ENCODE measurements around the gene DNASE2. TPM values are rescaled to one million over a fixed set of nuclear protein-coding genes. Genes with fewer than 3 reads are reported as not detected.
A peak's percentile ranks its signal among the peaks of the same experiment; 100 is the strongest.

Gene DNASE2
- total RNA-seq, 1 donor from 2014 or later = 47.3 TPM

- Mint-ChIP-seq H3K36me3 (ENCODE audit: unreplicated experiment) (no peaks in the 10 kb centered on the region), H3K27ac (ENCODE audit: unreplicated experiment) (no peak overlapping the region), H3K27me3 (ENCODE audit: unreplicated experiment) (peaks cover 69% of the 10 kb centered on the region), H3K9me3 (ENCODE audit: unreplicated experiment) (no peaks in the 10 kb centered on the region), H3K4me1 (ENCODE audit: unreplicated experiment) (peaks cover 10% of the 10 kb centered on the region), H3K4me3 (ENCODE audit: unreplicated experiment) (no peak overlapping the region)
- DNase-seq (ENCODE audit: extremely low spot score, unreplicated experiment) = no peak
- no peak for TF ChIP-seq CTCF (IDR thresholded peaks at IDR 0.05)
These were observed 47.9 kb downstream of the DNASE2 start for GRCh38 chr19:12833418-12833737.

GRCh38 chr19:12828494-12828893, 52.8 kb downstream of the DNASE2 start:
- H3K4me3 Mint-ChIP-seq (ENCODE audit: unreplicated experiment) = no peak overlapping the region
- peaks cover 10% of the 10 kb centered on the region for H3K4me1 Mint-ChIP-seq (ENCODE audit: unreplicated experiment)
- peaks cover 2% of the 10 kb centered on the region for H3K36me3 Mint-ChIP-seq (ENCODE audit: unreplicated experiment)
- no peaks in the 10 kb centered on the region for H3K9me3 Mint-ChIP-seq (ENCODE audit: unreplicated experiment)
- no peak for DNase-seq (ENCODE audit: extremely low spot score, unreplicated experiment)
- peaks cover 50% of the 10 kb centered on the region for H3K27me3 Mint-ChIP-seq (ENCODE audit: unreplicated experiment)
- no peak for TF ChIP-seq CTCF (IDR thresholded peaks at IDR 0.05)
- H3K27ac Mint-ChIP-seq (ENCODE audit: unreplicated experiment) = no peak overlapping the region

- no peak overlapping the region for H3K4me3 Mint-ChIP-seq (ENCODE audit: unreplicated experiment)
- H3K4me1 Mint-ChIP-seq (ENCODE audit: unreplicated experiment) = peaks cover 5% of the 10 kb centered on the region
- no peak for DNase-seq (ENCODE audit: extremely low spot score, unreplicated experiment)
These were observed 55.8 kb downstream of the DNASE2 start for GRCh38 chr19:12825254-12826131.

More at GRCh38 chr19:12825254-12826131, 55.8 kb downstream of the DNASE2 start:
- H3K36me3 Mint-ChIP-seq (ENCODE audit: unreplicated experiment) = peaks cover 2% of the 10 kb centered on the region
- no peak overlapping the region for H3K27ac Mint-ChIP-seq (ENCODE audit: unreplicated experiment)
- H3K9me3 Mint-ChIP-seq (ENCODE audit: unreplicated experiment) = peaks cover 7% of the 10 kb centered on the region
- peak; percentile 59 for TF ChIP-seq CTCF (IDR thresholded peaks at IDR 0.05)
- peaks cover 30% of the 10 kb centered on the region for H3K27me3 Mint-ChIP-seq (ENCODE audit: unreplicated experiment)

Small RNAs within 50 kb of the gene (microRNA-seq; reads per million reads assigned to microRNA genes)
- gene MIR5695 (ENCODE audit: unreplicated experiment) (not detected), gene MIR6794 (ENCODE audit: unreplicated experiment) (not detected)

Other genes starting within 250 kb of the DNASE2 start
- 116 and 120 TPM in 2 replicates for gene MAN2B1, start 214.7 kb downstream of the DNASE2 start, total RNA-seq
- 11.4 and 12.4 TPM in 2 replicates for gene WDR83, start 214.6 kb downstream of the DNASE2 start, total RNA-seq
- gene DHPS, start 199.6 kb downstream of the DNASE2 start, total RNA-seq = 64.3 and 68.4 TPM in 2 replicates
- not detected in 2 replicates for gene GNG14, start 193.5 kb downstream of the DNASE2 start, total RNA-seq
- gene FBXW9, start 184.8 kb downstream of the DNASE2 start, total RNA-seq = 10.9 and 11.4 TPM in 2 replicates
- 79.0 and 93.3 TPM in 2 replicates for gene TNPO2, start 157.5 kb downstream of the DNASE2 start, total RNA-seq
- gene TRIR, start 146.8 kb downstream of the DNASE2 start, total RNA-seq = 151 and 160 TPM in 2 replicates
- 72.1 and 77.0 TPM in 2 replicates for gene GET3, start 144.0 kb downstream of the DNASE2 start, total RNA-seq
- not detected in 2 replicates for gene BEST2, start 129.7 kb downstream of the DNASE2 start, total RNA-seq
- 24.6 and 26.8 TPM in 2 replicates for gene HOOK2, start 105.9 kb downstream of the DNASE2 start, total RNA-seq
- gene JUNB, start 90.0 kb downstream of the DNASE2 start, total RNA-seq = 141 and 158 TPM in 2 replicates
- gene PRDX2, start 79.6 kb downstream of the DNASE2 start, total RNA-seq = 235 TPM in 2 replicates
- 8.2 and 8.4 TPM in 2 replicates for gene THSD8, start 79.4 kb downstream of the DNASE2 start, total RNA-seq
- 7.6 and 10.0 TPM in 2 replicates for gene RNASEH2A, start 74.9 kb downstream of the DNASE2 start, total RNA-seq
- not detected in 2 replicates for gene RTBDN, start 46.9 kb downstream of the DNASE2 start, total RNA-seq
- 0.32 TPM in 1 of 2 replicates, not detected in the other for gene MAST1, start 42.9 kb downstream of the DNASE2 start, total RNA-seq
- not detected in 2 replicates for gene KLF1, start 5.8 kb upstream of the DNASE2 start, total RNA-seq
- 23.1 and 23.8 TPM in 2 replicates for gene GCDH, start 9.7 kb upstream of the DNASE2 start, total RNA-seq
- gene SYCE2, start 37.8 kb upstream of the DNASE2 start, total RNA-seq = not detected in 2 replicates
- gene FARSA, start 52.3 kb upstream of the DNASE2 start, total RNA-seq = 55.6 and 60.3 TPM in 2 replicates
- 1,241 and 1,304 TPM in 2 replicates for gene CALR, start 57.2 kb upstream of the DNASE2 start, total RNA-seq
- gene RAD23A, start 64.4 kb upstream of the DNASE2 start, total RNA-seq = 81.4 and 83.1 TPM in 2 replicates
- 24.0 and 24.6 TPM in 2 replicates for gene GADD45GIP1, start 75.8 kb upstream of the DNASE2 start, total RNA-seq
- not detected in 2 replicates for gene DAND5, start 88.1 kb upstream of the DNASE2 start, total RNA-seq
- gene NFIX, start 114.0 kb upstream of the DNASE2 start, total RNA-seq = 87.0 and 93.7 TPM in 2 replicates
- gene LYL1, start 221.4 kb upstream of the DNASE2 start, total RNA-seq = not detected in 2 replicates
- 37.4 and 43.1 TPM in 2 replicates for gene TRMT1, start 235.3 kb upstream of the DNASE2 start, total RNA-seq
- 40.4 and 45.1 TPM in 2 replicates for gene NACC1, start 236.8 kb upstream of the DNASE2 start, total RNA-seq

Measured in osteocyte (in vitro differentiated cells).